Measurements from ENCODE around the gene SMAP2. TPM values are rescaled to one million over a fixed set of nuclear protein-coding genes. Genes with fewer than 3 reads are reported as not detected.

Gene SMAP2
- total RNA-seq, 2 donors from 2014 or later: 21.4 to 24.6 TPM

- no peak for TF ChIP-seq POLR2A (IDR thresholded peaks at IDR 0.05)
- TF ChIP-seq CTCF (IDR thresholded peaks at IDR 0.05): no peak
- intact Hi-C loops (cut with DNase I): no loop called here
- Histone ChIP-seq H3K36me3 (replicated peaks in 1 of 2; ENCODE audit: insufficient read depth in 1 of 2, low read depth in 2 of 2) (no peaks in the 10 kb centered on the region), H3K27ac (peak overlapping the region; percentile 52 to 86 (median 80)), H3K4me1 (peaks cover 90% of the 10 kb centered on the region), H3K27me3 (no peaks in the 10 kb centered on the region), H3K9me3 (no peaks in the 10 kb centered on the region), H3K4me3 (no peak overlapping the region)
- peak; percentile 46 to 71 (median 56) for DNase-seq
- WGBS, 2 donors: 46 to 53% methylated on average over 9 of the region's 9 CpGs
- peak; percentile 83 for ATAC-seq
Observed at GRCh38 chr1:40383488-40384412, 10.2 kb downstream of the SMAP2 start.

GRCh38 chr1:40384413-40384762, 10.9 kb downstream of the SMAP2 start:
- intact Hi-C loops (cut with DNase I): no loop called here
- H3K27me3 ChIP-seq: no peaks in the 10 kb centered on the region
- H3K9me3 ChIP-seq: no peaks in the 10 kb centered on the region
- H3K4me3 ChIP-seq: no peak overlapping the region
- TF ChIP-seq POLR2A (IDR thresholded peaks at IDR 0.05) (no peak), CTCF (IDR thresholded peaks at IDR 0.05) (no peak)
- peak; percentile 29 to 69 (median 49) for DNase-seq
- WGBS, 2 donors: 0 to 5% methylated on average over 2 of the region's 2 CpGs
- H3K4me1 ChIP-seq: peaks cover 95% of the 10 kb centered on the region
- H3K36me3 ChIP-seq (replicated peaks in 1 of 2; ENCODE audit: insufficient read depth in 1 of 2, low read depth in 2 of 2): no peaks in the 10 kb centered on the region
- peak overlapping the region; percentile 52 to 86 (median 80) for H3K27ac ChIP-seq
- peak; percentile 62 for ATAC-seq

GRCh38 chr1:40384887-40385286, 11.4 kb downstream of the SMAP2 start:
- Histone ChIP-seq H3K4me1 (peaks cover 95% of the 10 kb centered on the region), H3K9me3 (no peaks in the 10 kb centered on the region), H3K27ac (peak overlapping the region; percentile 53 to 86 (median 80)), H3K27me3 (no peaks in the 10 kb centered on the region), H3K36me3 (replicated peaks in 1 of 2; ENCODE audit: insufficient read depth in 1 of 2, low read depth in 2 of 2) (no peaks in the 10 kb centered on the region), H3K4me3 (no peak overlapping the region)
- DNase-seq: no peak
- intact Hi-C loops (cut with DNase I): no loop called here
- ATAC-seq: no peak
- TF ChIP-seq CTCF (IDR thresholded peaks at IDR 0.05): no peak
- TF ChIP-seq POLR2A (IDR thresholded peaks at IDR 0.05): no peak
- WGBS, 2 donors: 27 to 31% methylated on average over 6 of the region's 6 CpGs

- Histone ChIP-seq H3K27ac (peak overlapping the region; percentile 18 to 86 (median 80)), H3K4me1 (peaks cover 95% of the 10 kb centered on the region), H3K4me3 (no peak overlapping the region), H3K36me3 (replicated peaks in 1 of 2; ENCODE audit: insufficient read depth in 1 of 2, low read depth in 2 of 2) (no peaks in the 10 kb centered on the region), H3K9me3 (no peaks in the 10 kb centered on the region), H3K27me3 (no peaks in the 10 kb centered on the region)
- DNase-seq: peak in 1 of 4 donors; percentile 51
- WGBS, 2 donors: 47 to 61% methylated on average over 6 of the region's 6 CpGs
- no peak for ATAC-seq
- intact Hi-C loops (cut with DNase I): no loop called here
- no peak for TF ChIP-seq CTCF (IDR thresholded peaks at IDR 0.05)
- TF ChIP-seq POLR2A (IDR thresholded peaks at IDR 0.05): peak in 2 of 3 donors; percentile 5 to 30
Observed at GRCh38 chr1:40385437-40386358, 12.2 kb downstream of the SMAP2 start.

Data from body of pancreas (tissue), 4 donors.